ENCODE measurements around the gene TMEM267.
"Not testable (repeated sequence)": the region's sequence is repeated elsewhere in the genome, so short reads cannot be mapped to it uniquely, and the experiment has no call there.

TMEM267 gene

GRCh38 chr5:43409809-43410271 is 73.8 kb downstream of the TMEM267 start:
- DNase-seq (ENCODE audit: low spot score), result no peak

- DNase-seq (ENCODE audit: low spot score), result not testable (repeated sequence)
Observed at GRCh38 chr5:43402524-43403066, 81.1 kb downstream of the TMEM267 start.

GRCh38 chr5:43401827-43402226 is 81.8 kb downstream of the TMEM267 start:
- peak; percentile 79 for DNase-seq (ENCODE audit: low spot score)

GRCh38 chr5:43400082-43400481 is 83.6 kb downstream of the TMEM267 start:
- no peak for DNase-seq (ENCODE audit: low spot score)

- no peak for DNase-seq (ENCODE audit: low spot score)
Observed at GRCh38 chr5:43396762-43397304, 86.8 kb downstream of the TMEM267 start.
